Nephron (organoid): ENCODE measurements around the gene SH3BGRL3.
"Not testable (repeated sequence)": the region's sequence is repeated elsewhere in the genome, so short reads cannot be mapped to it uniquely, and the experiment has no call there.

Experiments used
- H3K27ac Mint-ChIP-seq, 3 experiments: 2 replicates each; pipeline ENCODE4 v1.8.0; 2020; ENCODE audit warnings: mixed read lengths in 3 of 3, mild to moderate bottlenecking in 2 of 3, moderate library complexity in 1 of 3
- H3K27me3 Mint-ChIP-seq: 2 replicates; pipeline ENCODE4 v1.8.0; 2021; ENCODE audit warnings: low read depth, mild to moderate bottlenecking, moderate library complexity, mixed read lengths
- H3K36me3 Mint-ChIP-seq: 2 replicates; pipeline ENCODE4 v1.8.0; 2020; ENCODE audit warnings: low read depth, mixed read lengths
- H3K4me1 Mint-ChIP-seq: 2 replicates; pipeline ENCODE4 v1.8.0; 2020; ENCODE audit warnings: mixed read lengths
- H3K4me3 Mint-ChIP-seq, 3 experiments: 2 replicates each; pipeline ENCODE4 v1.8.0; 2020; ENCODE audit warnings: mild to moderate bottlenecking in 3 of 3, mixed read lengths in 3 of 3, moderate library complexity in 2 of 3
- H3K9me3 Mint-ChIP-seq: 2 replicates; pipeline ENCODE4 v1.8.0; 2020; ENCODE audit warnings: mixed read lengths
- CTCF ChIP-seq, 3 experiments: fragments of 200-600 bp; sonication (generic); IDR thresholded peaks; one replicate each; pipeline ENCODE4 v1.5.0; 2021; ENCODE audit warnings: antibody characterized with exemption in 3 of 3; ENCODE audit not compliant: unreplicated experiment in 3 of 3

SH3BGRL3 gene

GRCh38 chr1:26305667-26306289 lies 25.9 kb downstream of the SH3BGRL3 start:
- peak overlapping the region; percentile 29 to 64 (median 53) for H3K27ac Mint-ChIP-seq
- TF ChIP-seq CTCF (IDR thresholded peaks at IDR 0.05; ENCODE audit: unreplicated experiment in 3 of 3), result no peak
- peak overlapping the region; percentile 98 to 99 (median 98) for H3K4me3 Mint-ChIP-seq
- peaks cover 5% of the 10 kb centered on the region for H3K27me3 Mint-ChIP-seq
- H3K9me3 Mint-ChIP-seq, result no peaks in the 10 kb centered on the region
- H3K4me1 Mint-ChIP-seq, result peaks cover 13% of the 10 kb centered on the region
- H3K36me3 Mint-ChIP-seq, result no peaks in the 10 kb centered on the region

- Mint-ChIP-seq H3K9me3 (no peaks in the 10 kb centered on the region), H3K27ac (peak within 1 kb of the TSS; percentile 29 to 64 (median 53)), H3K36me3 (no peaks in the 10 kb centered on the region), H3K4me3 (peak within 1 kb of the TSS; percentile 98 to 99 (median 98)), H3K27me3 (peaks cover 9% of the 10 kb centered on the region), H3K4me1 (peaks cover 13% of the 10 kb centered on the region)
- TF ChIP-seq CTCF (IDR thresholded peaks at IDR 0.05; ENCODE audit: unreplicated experiment in 3 of 3), result no peak
Observed at GRCh38 chr1:26306290-26307229, 26.7 kb downstream of the SH3BGRL3 start, which contains the start of gene UBXN11. Gene UBXN11 (minus strand): TSS chr1:26306636. CDS start chr1:26302883, 3,753 bp downstream.

- Mint-ChIP-seq H3K36me3 (no peaks in the 10 kb centered on the region), H3K9me3 (no peaks in the 10 kb centered on the region), H3K27me3 (peaks cover 13% of the 10 kb centered on the region), H3K27ac (no peak overlapping the region), H3K4me3 (peak overlapping the region; percentile 65 to 77 (median 77)), H3K4me1 (peaks cover 13% of the 10 kb centered on the region)
- TF ChIP-seq CTCF (IDR thresholded peaks at IDR 0.05; ENCODE audit: unreplicated experiment in 3 of 3), result no peak
Observed at GRCh38 chr1:26307363-26307781, 27.5 kb downstream of the SH3BGRL3 start.

GRCh38 chr1:26307966-26308899 lies 28.3 kb downstream of the SH3BGRL3 start:
- not testable (repeated sequence) for H3K9me3 Mint-ChIP-seq, H3K36me3 Mint-ChIP-seq, H3K27ac Mint-ChIP-seq
- Mint-ChIP-seq H3K27me3 (peaks cover 13% of the 10 kb centered on the region), H3K4me3 (peak overlapping the region in 1 of 3 experiments; percentile 3), H3K4me1 (peaks cover 13% of the 10 kb centered on the region)

DNA sequence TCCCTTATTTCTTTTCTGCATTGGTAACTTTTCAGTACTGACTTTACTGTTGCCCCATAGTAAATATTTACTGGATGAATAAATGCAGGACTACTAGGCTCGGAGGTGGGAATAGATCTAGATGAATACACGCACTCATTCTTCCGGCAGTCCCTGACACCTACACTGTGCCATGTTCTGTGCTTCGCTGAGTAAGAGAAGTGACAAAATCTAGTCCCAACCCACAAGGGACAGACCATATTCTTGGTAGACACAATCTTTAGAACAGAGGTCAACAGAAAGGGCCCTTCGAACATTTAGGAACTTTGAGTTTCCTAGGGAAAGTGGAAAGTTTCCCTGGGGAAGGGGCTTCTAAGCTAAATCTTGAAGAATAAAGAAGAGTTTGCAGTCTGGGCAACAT lies 34.6 kb downstream of the SH3BGRL3 start:
- TF ChIP-seq CTCF (IDR thresholded peaks at IDR 0.05; ENCODE audit: unreplicated experiment in 3 of 3), result no peak
- Mint-ChIP-seq H3K4me3 (no peak overlapping the region), H3K27ac (no peak overlapping the region), H3K27me3 (peaks cover 14% of the 10 kb centered on the region), H3K4me1 (no peaks in the 10 kb centered on the region), H3K9me3 (no peaks in the 10 kb centered on the region), H3K36me3 (no peaks in the 10 kb centered on the region)
